Stimulated activated CD8-positive, alpha-beta memory T cell treated with anti-CD3 and anti-CD28 coated beads, Interleukin-7, amount 100 ng/mL, for 48 hours (primary cell): ENCODE data around the gene DAAM2.

Experiments used
- DNase-seq, 2 donors: peaks; one replicate each; pipeline ENCODE4 v3.0.0-alpha.2; 2020; ENCODE audit warnings: low read depth in 1 of 2; ENCODE audit errors: extremely low read depth in 1 of 2

Gene DAAM2

DNA sequence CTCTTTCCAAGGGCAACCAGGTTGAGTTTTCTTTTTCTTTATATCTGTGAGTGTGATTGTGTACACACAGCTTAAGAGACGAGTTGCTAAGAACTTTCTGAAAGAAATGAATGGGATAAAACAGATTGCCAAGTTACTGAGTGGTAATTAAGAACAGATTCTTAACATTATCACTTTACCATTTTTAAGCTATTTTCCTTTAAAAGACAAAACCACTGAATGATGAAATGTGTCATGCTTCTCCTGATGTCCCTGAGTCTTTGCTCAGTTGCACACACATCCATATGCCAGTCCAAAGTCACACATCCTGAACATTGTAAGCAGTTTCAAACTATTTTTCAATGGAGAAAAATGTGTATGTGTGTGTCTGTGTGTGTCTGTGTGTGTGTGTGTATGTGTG, 5.5 kb upstream of the DAAM2 start:
- DNase-seq: no peak

DNA sequence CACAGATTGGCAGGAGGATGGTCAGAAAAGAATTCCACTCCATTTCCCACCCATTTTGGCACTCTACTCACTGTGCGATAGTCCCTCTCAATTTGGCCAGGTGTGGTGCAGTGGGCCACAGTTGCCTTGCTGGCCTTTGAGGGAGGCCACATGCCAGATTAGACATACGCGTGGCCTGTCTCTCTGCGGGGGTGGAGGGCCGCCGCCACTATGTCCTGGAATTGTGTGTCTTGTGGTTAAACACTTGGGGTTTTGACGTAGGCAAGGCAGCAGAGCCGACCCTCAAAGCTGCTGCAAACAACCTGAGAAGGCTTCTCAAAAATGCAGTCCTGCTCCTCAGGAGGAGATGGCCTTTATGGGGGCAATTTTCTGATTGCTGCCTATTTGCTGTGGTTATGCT, 4.9 kb upstream of the DAAM2 start:
- no peak for DNase-seq

DNA sequence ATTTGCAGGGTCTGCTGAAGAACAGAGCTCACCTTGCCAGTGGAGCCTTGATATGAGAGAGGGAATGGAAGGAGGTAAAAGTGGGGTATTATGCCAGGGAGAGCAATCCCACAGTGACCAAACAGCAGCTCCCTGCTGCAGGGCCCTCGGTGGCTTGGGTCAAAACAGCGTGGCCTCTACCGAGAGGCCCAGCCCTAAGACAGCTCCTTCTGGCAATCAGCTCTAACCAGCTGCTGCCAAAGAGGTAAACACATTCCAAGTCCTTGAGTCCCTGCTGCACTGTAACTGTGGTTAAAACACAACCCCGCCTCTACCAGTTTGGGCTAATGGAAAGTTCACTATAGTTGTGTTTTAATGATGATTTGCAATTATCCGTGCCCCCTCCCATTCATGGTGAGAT, 1.4 kb upstream of the DAAM2 start:
- DNase-seq: no peak

DNA sequence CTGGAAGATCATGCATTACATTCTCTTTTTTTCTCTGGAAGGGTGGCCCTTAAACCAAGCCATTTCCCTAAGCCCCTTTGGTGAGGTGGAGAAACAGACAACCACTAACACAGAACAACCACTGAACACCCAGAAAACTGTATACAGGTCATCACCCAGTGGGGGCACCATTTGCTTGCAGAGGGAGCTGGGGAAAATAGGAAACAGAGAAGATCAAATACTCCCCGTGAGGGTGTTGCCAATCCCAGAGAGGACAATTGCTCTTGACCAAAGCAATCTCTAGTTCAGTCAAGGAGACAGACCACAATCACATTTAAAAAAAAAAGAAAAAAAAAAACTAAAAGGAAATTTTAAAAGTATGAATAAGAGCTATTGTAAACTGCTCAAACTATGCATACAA, 865 bp upstream of the DAAM2 start:
- DNase-seq: no peak

DNA sequence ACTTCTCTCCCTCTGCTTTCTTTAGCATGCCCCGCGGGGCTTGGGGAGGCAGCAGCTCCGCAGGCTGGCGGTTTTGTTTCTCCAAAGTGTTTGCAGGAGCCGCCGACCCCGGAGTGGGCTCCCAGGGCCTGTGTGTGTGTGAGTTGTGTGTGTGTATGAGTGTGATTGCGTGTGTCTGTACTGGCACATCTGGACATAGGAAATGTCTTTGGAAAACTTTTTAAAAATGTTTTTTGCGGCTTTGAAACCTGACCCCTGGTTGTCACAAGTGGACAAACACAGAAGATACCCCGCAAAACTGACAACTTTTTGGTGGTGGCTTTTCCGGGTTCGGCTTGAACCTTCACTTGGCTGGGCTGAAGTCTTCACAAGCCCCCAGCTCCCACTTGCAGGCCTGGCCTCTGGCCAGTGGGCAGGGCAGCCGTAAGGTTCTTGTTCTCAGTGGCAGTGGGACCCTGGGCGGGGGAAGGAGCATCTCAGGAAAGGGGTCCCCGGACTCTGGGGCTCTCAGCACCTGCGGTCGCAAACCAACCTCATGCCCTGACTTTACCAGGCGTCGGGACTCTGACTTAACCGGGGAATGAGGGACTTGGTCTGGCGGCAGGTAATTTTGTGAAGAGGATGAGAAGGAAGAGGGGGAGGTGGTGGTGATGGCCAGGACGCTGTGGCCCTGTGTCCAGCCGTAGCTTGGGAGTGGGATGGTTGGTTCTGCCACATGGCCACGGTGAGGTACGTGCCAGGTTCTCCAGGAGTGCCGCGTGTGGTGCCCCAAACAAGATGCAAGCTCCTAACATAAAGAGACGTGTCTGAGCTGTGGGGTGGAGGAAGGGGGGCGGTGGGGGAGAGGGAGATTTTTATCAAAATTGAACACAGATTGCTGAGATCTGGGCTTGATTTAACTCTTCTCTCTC, 619 bp downstream of the DAAM2 start:
- DNase-seq: no peak

DNA sequence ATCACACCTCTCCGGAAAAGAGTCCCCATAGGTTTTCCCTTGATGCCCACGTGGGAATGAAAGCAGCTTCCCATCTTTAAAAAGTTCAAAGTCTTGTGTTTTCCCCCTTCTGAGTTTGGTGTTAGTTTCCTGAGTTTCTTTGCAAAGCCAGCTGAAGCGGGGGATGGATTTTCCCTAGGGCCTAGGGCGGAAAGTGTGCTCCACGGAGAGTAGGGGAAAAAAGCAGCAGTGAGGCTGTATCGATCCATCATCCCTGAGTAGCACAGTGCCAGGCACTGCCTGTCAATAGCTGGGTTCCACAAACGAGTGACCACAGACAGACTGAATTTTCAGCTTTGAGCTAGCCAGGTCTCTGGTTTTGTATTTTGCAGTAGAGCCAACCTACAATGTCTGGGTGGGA, 1.3 kb downstream of the DAAM2 start:
- DNase-seq: no peak

DNA sequence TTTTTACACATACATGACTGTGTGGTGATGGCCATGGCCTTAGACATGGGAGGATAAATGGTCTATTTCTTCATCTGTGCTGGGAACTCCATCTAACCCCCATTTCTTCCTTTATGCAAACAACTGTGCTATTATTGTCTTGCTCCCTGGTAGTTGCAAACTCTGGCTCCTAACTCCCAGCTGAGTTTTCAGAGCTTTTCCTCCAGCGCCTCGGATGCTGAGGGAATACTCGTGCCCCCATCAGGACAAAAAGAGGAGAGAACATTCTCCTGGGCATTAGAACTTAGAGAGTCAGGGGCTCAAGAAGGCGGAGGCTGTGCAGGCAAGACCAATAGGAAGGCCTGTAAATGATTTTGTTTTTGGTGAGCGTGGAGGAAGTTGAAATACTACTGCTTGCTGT, 2.1 kb downstream of the DAAM2 start:
- no peak for DNase-seq

DNA sequence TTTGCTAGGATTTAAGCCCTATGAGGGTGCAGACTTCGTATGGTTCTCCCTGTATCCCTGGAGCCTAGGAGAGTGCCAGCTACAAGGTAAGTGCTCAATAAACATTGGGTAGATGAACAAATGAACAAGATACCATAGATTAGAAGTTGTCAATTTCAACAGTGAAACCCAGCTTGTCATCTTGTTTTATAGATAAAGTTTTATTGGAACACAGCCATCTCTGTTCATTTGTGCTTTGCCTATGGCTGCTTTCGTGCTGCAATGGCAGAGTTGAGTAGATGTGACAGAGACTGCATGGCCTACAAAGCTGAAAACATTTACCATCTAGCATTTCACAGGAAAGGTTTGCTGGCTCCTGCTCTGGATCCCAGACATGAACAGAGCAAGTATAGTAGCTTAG, 5.6 kb downstream of the DAAM2 start:
- DNase-seq: no peak

DNA sequence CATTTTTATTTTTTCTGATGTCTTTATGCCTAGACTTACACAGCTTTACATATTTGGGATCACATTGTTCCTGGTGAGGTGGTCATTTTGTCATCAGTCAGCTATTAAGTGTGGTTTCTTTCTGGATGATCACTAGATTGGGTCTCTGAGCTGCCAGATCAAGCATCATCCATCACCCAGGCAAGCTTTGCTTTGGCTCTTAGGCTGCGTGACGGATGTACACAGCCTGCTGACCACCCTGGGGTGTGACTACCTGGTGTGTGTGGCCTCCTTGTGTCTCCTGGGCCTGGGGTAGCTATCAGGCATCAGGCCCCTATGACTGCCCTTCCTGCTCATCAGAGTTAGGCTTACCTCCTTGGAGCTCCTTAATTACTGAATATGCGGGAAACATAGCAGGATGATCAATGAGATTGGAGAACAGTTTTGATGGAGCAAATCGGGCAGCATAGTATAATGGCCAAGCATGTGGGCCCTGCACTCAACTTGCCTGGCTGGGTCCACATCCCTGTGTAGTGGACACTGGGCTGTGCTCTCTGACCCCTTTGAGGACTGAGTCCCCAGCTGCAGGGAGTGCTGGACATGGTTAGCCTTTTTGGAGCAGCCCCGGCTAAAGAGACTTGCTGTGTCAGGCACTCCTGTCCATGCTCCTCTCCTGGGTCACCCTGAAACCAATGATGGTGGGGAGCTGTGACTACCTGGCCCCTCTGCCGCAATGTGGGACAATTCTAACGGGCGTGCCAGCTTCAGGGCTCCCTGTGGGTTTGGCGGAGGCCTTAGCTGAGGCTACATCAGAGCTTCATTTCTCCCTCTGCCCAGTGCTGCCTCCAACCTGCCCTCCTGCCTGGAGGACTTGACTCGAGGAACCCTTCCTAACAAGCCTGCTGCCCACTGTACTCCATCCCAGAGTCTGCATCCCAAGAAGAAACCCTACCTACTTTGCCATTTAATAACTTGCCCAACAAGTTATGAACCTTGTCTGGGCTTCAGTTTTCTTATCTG, 8.2 kb downstream of the DAAM2 start:
- DNase-seq: no peak

DNA sequence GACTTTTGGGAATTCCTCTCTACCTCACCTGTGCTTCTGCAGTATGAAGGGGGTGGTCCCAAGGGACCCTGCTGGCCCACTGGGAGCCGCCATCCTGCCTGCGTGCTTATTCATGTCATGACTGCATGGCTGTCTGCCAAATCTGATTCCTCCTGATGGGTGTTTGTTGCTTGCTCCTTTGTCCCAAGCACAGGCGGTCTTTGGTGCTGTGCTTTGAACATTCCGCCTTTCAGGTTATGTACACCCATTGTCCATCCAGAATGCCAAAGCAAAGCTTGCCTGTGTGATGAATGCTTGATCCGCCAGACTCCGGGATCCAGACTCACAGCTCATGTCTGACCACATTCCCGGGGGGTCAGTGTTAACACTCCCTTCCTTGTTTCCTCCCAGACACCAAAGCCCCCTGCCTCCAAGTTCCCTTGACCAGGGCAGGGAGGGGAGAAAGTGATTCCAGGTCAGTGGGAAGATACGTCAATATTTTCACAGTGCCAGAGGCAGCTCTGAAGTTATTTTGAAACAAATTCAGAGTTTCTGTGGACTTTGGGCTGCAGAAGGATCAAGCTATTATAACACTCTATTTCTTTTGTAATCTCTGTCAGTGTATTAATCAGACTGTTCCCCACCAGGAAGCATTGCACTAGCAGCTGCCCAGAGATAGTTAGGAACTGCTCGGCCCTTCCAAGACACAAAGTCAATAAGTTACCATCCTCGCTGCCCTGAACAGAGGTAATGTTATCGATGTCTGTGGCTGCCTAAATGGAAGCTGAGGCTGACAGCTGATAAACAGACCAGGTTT, 9.5 kb downstream of the DAAM2 start:
- no peak for DNase-seq

DNA sequence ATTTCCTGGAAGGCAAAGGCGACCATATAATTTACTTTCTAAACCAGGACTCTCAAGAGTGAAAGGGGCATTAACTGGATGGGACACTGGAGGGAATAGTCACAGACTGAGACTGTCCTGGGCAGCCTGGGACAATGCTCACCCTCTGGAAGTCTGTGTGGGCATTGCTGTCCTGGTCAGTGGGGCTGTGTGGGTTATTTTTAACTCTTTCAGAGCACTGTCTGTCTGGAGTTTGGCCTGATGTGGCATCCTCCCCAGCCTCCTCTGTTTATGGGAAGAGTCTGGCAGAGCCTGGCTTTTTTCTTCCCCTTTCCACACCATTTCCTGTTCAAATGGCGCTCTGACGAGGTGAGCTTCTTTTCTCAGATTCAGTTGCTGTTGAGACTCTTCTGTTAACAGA, 11.7 kb downstream of the DAAM2 start:
- no peak for DNase-seq

DNA sequence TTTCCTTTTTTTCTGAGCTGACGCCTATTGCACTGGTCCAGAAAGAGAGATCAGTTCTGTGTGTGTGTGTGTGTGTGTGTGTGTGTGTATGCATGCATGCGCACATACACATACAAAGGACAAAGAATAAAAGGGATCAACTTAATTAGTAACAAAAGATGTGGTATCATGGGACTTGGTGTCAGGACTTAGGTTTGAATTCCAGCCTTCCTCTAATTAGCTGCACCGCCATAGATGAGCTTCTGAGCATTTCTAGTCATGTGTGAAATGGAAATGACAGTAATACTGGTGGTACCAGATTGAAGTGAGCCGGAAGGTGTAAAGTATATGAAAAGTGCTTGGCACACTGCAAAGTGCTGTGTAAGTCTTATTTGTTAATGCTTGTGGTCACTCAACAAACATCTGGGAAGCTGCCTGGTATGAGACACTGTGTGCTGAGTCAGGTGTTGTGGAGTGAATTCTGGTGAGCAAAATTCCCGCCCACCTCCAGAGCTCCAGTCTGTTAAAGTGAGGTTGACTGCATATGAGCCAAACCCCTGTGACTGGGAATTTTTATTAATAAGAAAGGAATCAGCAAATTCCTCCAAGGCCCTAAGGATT, 12.4 kb downstream of the DAAM2 start:
- no peak for DNase-seq

DNA sequence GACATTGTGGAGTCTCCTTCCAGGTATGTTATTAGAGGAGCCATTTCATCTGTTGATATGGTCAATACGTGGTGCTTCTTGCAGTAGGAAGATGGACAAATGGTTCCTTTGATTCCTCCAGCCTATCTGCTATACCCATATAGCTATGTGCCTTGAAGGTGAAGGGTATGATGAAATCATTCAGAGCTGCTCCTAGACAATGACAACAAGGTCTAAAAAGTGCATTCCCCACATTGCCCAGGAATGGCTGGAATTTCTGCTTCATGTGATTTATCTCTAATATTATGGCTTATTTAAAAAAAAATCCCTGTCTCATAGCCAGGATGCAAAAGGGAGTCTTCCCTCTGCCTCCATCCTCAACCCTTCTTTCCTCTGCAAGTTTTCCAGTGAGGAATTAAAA, 14.1 kb downstream of the DAAM2 start:
- DNase-seq: no peak

DNA sequence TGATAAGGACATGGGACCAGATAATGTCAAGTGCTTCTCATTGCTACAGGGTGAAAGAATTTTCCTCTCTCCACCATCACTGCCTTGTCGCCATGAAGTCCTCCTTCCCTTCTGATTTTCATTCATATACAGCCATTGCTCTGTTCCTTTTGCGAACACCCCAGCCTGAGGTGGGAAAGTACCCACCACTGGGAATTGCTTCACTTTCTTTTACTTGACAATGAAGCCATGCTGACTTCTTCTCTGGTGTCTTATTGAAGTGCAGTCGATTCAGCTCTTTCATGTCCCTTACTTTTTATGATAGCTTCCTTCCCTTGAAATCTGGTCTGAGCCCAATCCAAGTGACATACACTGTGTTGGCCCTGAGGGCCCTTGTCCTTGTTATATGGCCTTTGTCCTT, 16.2 kb downstream of the DAAM2 start:
- no peak for DNase-seq

DNA sequence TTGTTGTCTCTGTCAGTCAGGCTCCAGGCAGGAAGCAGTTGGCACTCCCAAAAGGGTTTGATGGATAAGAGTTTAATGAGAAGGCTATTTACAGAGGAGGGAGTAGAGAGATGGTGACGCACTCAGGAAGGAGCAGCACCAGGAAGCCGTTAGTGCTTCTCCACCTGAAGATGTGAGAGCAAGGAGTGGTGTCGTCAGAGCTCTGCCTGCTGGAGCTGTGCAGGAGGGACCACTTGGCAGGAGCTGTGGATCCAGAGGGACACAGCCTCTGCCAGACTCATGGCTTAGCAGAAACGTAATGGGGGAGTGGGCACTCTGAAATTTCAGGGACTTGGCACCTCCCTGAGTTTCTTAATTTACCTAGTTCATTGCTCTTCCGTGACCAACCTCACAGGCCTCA, 16.8 kb downstream of the DAAM2 start:
- DNase-seq: no peak

DNA sequence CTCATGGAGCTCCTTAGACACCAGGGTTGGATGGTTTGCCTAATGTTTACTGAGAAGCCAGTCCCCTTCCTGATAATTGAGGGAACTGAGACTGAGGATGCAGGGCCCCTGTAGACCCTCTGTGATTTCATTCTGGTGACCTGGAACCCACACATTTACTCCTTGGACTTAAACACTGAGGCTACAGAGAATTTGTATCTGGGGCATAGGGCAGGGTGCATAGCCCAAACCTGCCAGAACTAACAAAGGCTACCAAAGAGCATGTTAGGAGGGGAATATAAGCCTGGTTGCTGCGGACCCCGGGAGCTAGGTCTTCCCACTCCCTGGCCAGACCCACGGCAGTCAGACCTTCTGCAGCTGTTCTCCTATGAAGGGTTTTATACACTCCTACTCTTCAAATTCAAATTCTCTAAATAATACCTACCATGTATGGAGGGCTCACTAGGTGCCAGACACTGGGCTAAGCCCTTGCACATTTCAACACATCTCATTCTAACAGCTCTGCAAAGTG, 19.7 kb downstream of the DAAM2 start:
- no peak for DNase-seq

DNA sequence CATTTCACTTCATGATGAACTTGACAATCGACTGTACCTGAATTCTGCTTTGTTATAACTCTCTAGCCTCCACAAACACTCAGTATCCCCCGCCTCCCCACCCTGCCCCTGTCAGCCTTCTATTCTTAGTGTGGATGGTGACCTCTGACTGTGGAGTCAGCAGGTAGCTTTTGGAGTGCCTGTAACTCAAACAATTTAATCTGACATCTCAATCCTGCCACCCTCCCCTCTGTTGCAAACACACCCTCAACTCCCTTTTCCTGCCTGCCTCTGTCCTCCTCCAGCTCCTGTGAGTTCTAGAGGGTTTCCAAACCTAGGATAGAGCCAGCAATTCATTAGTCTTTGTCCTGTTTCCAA, 20.3 kb downstream of the DAAM2 start:
- DNase-seq: no peak

DNA sequence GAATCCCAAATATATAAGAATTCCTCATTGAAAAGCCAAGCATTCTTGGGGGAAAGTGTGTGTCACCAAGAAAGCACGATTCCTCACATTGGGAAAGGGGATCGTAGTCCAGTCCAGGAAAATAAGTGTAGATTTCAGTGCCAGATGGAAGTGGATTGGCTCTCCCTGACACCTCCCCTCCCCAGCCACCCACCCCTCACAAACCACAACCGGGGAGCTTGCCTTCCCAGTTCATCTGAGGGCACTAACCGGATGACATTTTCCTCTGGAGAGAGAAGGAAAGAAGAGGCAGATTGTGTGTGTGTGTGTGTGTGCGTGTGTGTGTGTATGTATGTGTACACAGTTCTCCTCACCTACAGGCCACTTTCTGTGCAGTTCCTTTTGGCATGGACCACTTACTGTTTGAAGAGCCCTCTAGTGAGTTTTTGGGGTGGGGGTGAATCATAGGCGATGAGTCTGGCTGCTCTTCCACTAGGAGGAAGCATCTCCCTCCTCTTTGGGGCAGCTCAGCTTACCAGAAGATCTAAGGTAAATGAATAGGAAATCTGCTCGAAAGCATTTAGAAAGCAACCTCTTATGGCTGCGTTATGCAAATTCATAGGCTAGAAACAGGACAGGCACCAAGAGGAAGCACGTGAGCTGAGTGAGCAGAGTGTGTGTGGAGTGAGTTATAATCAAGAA, 20.8 kb downstream of the DAAM2 start:
- no peak for DNase-seq

DNA sequence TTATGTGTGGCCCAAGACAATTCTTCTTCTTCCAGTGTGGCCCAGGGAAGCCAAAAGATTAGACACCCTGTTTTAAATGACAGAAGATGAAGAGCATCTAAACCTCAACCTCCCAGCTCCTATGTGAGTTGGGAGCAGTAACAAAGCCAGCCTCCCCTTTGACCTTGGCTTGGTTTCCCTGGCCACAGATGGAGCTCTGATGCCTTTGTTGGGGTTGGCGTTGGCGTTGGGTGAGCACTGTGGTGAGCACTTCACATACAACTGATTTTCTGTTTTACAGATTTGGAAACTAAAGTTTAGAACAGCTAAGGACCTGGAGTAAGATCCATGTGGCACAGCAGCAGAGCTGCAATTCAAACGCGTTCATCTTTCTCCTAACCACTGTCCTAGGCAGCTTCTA, 22.1 kb downstream of the DAAM2 start:
- DNase-seq: no peak

DNA sequence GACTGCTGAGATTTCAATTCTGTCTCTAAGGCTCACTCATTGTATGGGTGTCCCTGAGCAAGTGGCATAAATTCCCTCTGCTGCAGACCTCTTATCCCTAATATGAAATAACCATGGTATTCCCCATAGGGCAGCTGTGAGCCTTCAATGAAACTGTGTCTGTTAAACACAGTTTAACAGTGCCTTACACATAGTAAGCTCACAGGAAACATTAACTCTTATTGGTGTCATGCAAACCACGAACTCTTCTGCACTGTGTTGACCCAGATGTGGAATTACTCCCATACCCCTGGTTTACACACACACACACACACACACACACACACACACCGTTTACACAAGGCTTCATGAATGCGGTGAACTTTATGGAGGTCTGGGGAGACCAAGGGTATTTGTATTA, 23.2 kb downstream of the DAAM2 start:
- no peak for DNase-seq
